ENCODE data around the gene TMEM60.
"Not testable (repeated sequence)": the region's sequence is repeated elsewhere in the genome, so short reads cannot be mapped to it uniquely, and the experiment has no call there.

TMEM60 gene, protein sequence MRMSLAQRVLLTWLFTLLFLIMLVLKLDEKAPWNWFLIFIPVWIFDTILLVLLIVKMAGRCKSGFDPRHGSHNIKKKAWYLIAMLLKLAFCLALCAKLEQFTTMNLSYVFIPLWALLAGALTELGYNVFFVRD

DNA sequence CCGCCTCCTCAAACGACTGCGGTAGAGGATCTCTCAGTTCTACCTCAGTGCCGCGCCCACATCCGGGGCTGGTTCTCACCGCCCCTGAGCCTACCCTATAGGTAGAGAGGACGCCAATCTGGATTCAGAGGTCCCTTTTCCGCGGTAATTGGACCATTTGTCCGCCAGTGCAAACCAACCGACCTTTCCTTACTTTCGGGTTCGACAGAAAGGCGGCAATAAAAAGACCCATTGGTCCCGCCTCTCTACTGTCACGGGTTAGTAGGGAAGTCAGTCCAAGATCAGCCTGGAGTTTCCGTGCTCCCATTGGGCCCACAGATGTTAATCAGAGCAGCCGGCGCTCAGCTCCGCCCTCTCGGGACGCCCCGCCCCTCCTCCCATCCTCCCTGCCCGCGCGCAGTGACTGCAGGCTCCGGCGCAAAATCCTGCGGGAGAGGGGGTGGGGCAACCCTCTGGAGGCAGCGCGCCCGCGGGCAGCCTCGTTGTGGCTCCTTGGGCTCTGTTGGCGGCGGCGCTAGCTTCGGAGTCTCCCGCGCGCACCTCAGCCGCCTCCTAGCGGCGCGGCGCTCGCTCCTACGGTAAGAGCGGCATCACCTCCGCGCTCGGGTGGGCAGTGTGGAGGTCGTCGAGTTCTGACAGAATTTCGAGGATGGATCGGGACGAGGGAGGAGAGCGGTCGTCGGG lies at the start of gene TMEM60, which contains the start of gene PHTF2:
Gene TMEM60, minus strand, starts transcription at position 41 of the 684 bp plus-strand sequence. CDS start 4,061 bp downstream, outside the sequence.
Gene PHTF2, plus strand, starts transcription at position 380 of the 684 bp plus-strand sequence.
- DNase-seq = peak; percentile 95

DNA sequence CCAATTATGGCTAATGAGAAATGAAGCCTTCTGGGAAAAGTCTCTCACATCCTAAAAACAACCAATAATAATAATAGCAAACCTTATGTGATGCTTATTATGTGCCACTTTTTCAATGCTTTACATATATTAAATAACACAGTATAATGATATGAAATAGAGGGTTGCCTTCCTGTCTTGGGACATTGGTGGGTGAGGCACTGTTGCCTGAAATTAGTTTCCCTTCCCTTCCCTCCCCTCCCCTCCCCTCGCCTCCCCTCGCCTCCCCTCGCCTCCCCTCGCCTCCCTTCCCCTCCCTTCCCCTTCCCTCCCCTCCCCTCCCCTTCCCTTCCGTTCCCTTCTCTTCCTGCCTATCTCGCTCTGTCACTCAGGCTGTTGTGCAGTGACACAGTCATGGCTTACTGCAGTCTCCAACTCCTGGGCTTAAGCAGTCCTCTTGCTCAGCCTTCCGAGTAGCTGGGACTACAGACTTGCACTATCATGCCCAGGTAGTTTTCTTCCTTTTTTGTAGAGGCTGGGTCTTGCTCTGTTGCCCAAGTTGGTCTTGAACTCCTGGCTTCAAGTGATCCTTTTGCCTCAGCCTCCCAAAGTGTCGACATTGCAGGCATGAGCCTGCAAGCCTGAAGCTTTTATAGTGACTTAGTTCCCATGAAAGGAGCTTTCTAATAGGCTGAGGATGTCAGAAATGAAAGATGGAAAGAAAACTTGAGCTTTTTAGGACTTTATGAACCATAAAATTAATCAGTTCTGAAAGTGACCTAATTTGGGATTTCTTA lies 48.3 kb upstream of the TMEM60 start:
- no peak for DNase-seq

DNA sequence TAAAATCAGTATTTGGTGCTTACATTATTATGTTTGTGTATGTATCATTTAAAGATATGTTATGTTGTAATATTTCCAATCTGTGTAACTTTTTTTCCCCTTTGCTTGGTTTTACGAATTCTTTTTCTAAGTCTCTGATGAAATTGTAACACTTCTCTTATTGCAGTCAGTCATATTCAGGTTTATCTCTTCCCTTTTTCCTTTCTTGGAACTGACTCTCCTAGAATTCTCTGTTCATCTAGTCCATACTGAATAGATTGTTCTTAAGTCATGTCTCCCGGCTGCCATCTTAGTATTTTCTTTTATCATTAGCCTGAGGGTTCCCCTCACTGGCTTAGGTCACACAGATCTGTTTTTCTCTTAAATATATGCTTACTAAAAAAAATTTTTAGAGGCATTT lies 45.0 kb upstream of the TMEM60 start:
- no peak for DNase-seq

DNA sequence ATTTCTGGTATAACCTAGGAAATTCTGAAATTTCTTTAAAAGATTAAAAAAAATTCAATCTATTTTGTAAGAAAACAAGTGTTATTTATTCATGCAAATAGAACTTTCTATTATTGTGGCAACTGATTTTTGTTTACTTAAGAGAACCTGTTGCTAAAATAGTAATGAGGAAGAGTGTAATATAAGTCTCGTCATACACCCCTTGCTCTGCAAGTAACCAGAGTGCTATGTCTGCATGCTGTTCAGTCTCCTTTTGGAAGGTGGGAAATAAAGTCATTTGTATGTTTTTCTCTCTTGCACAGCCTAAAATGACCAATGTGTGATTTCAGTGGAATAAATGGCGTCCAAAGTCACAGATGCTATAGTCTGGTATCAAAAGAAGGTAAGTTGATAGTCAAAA lies 41.7 kb upstream of the TMEM60 start:
- DNase-seq = no peak

DNA sequence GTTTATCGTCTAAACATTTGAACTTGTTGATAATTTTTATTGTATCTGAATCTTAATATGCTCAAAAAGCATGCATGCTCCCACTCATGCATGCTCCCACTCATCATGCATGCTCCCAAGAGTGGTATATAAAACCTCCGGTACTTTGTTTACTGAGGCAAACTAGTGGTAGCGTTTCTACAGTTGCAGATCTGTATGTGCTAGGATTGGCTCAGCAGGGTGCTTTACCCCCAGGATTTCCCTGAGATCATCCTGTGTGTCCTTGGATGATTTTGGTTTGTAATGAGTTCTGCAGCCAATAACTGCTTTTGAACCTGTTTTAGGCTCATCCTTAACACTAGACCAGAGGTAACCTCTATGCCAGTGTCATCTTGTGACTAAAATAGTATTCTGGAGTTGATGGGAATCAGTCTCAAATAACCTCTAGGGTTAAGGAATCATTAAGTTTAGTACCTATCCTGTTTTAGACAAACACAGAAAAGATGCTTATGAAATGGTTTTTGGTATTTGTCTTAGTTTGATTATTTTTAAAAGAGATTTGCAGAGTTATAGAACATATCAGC lies 40.8 kb upstream of the TMEM60 start:
- DNase-seq = no peak

DNA sequence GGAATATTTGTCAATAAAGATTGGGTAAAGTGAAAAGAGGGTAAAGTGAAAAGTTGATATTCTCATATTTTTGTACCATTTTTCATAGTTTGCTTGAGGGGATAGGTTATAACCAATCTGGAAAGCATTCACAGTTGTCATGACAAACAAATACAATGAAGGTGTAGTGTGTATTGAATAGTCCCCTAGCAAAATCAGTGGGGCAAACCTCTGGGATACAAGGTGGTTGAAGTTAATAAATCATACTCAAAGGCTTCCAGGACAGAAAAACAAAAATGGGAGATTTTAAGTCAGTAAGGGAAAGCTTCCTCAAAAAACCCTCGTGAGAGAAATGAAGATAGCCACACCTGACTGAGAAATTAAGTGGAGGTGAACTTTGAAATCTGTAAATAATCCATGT lies 39.7 kb upstream of the TMEM60 start:
- no peak for DNase-seq

DNA sequence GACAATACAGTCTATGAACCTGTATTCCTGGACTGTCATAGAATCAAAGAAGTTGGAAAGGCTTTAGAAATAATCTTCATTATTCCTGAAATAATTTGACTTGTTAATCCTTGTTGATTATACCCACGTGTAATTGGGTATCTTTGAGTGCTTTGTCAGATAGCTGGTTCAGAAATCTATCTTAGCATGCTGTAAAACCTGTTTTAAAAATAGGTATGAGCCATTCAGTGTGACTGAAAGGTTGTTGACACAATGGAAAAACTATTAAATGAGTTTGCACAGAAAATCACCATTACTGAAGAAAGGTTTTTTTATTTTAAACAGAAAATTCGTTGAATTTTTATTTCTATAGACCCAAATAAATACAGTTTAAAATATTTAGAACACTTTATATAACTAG lies 39.0 kb upstream of the TMEM60 start:
- DNase-seq = no peak

DNA sequence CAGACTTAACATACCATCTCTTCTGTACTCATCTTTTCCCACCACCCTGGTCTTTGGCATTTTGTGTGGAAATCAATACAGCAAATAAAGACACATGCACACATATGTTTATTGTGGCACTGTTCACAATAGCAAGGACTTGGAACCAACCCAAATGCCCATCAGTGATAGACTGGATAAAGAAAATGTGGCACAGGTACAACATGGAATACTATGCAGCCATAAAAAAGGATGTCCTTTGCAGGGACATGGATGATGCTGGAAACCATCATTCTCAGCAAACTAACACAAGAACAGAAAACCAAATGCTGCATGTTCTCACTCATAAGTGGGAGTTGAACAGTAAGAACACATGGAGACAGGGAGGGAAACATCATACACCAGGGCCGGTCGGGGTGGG lies 38.2 kb upstream of the TMEM60 start:
- not testable (repeated sequence) for DNase-seq

DNA sequence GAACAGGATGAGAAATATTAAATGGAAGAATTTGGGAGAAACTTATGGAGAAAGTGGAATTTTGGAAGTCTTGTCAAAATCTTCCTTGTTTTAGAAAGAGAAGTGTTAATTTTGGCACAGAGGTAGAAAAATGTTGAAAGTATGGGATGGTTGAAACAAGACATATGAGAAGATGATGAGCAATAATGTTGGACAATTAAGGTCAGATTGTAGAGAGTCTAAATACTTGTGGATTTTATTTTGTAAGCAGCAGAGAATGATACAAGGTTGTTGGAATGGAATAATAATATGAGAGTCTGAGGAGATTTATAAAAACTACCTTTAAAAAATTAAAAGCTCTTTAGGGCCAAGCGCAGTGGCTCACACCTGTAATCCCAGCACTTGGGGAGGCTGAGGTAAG lies 34.9 kb upstream of the TMEM60 start:
- no peak for DNase-seq

DNA sequence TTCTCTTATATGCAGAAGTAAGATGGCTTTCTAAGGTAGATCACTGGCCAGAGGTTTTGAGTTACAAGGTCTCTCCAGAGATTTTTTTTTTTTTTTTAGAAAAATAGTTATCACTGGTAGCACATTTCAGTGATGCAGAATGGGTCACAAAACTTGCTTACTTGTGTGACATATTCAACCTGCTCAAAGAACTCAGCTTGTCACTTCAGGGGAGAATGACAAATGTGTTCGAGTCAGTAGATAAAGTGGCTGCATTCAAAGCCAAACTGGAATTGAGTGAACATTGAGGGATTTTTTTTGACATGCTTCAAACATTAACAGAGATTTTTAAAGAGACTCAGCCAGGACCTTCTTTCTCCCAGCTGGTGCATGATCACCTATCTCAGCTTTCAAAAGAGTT lies 33.7 kb upstream of the TMEM60 start:
- no peak for DNase-seq

DNA sequence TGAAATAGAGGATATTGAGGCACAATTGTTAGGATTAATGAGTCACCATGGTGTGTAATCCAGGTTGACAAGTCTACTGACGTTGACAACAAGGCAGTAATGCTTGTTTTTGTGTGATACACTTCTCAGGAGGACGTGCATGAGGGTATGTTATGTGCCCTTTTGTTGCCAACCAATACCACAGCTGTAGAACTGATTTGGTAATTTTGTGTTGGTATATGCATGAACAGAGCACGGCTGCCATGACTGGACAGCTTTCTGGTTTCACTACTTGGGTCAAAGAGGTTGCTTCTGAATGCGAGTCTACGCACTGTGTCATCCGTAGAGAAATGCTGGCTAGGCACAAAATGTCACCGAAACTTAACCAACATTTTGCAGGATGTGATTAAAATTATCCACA lies 33.2 kb upstream of the TMEM60 start:
- DNase-seq = peak; percentile 60

DNA sequence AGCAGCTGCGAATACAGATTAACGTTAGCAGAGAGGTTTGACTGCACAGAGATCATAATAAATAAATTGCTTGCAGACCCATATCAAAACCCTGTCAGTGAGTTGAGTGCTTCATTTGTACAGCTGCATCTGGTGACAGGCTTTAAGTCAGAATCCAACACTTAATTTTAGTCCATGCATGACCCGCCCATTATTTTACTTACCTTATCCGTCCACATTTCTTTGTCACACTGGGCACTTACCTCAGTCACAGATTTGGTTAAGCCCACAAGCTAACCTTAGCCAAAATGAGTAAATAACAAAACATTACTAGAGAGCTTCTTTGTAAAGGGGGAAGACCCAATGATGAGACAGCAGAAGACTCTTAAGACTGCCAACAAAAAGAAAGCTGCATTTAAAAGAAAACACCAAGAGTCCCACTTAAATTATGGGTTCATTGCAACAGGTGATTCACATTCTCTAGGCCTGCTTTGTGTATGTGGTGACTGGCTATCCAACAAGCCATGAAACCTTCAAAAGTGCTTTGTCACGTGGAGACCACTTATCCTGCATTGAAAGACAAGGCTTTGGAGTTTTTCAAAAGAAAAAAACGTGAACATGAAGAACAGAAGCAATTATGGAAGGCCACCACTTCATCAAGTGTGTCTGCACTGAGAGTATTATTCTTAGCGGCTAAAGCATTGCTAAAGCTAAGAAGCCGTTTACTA lies 32.6 kb upstream of the TMEM60 start:
- no peak for DNase-seq

DNA sequence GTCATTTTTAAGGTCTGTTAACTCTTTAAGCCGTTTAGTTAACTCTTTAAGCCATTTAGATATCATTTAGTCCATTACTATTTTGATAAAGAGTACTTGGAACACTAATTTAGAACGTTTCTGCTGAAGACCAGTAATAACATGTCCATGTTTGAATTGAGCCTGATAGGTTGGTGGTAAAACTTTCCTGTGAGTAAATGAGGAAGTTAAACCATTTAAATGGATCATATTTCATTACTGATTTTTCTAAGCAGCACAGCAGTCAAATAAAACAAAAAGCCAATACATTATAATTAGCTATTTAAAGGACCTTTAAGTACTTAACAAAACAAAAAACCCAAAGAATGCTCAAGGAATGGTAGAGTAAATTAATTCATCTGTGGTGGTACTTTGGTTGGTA lies 29.8 kb upstream of the TMEM60 start:
- DNase-seq = no peak

DNA sequence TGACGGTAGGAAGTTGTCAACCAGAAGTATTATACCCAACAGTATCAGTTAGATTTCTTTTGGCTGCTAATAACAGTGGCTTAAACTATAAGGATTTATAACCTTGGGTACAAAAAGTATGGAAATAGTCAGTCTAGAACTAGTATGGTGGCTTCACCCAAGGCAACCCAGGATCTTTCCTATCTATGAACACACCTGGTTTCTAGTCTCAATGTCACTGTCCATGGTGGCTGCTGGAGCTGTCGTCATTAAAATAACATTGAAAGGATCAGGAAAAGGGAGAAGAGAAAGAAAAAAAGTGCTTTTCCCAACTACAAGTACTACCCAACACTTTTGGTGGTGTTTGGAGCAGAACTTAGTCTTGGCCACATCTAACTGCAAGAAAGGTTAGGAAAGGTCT lies 28.1 kb upstream of the TMEM60 start:
- no peak for DNase-seq

DNA sequence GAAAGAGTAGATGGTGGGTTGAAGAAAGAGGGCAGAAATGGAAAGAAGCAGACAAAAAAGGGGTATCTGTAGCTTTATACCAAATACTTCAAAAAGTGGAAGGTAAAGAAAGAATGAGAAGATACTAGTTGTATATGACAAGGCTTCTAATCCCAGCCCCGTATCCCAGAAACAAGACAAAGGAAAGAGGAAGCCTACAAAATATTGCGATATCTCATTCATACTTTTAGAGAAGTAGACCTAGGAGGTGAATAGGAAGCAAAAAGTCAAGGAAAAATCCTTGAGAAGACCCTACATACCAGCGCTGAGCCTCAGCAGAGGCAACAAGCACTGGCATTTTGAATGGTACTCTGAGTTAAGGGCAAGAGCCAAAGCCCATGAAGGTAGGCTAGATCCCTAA lies 26.9 kb upstream of the TMEM60 start:
- DNase-seq = no peak

DNA sequence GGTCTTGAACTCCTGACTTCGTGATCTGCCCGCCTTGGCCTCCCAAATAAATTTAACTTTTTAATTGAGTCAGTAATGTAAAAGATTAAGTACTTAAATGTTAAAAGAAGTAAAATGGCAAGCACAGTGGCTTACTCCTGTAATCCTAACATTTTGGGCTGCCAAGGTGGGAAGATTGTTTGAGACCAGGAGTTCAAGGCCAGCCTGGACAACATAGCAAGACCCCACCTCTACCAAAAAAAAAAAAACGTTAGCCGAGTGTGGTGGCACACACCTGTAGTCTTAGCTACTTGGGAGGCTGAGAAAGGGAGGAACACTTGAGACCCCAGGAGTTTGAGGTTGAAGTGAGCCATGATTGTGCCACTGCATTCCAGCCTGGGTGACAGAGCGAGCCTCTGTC lies 26.4 kb upstream of the TMEM60 start:
- DNase-seq = no peak

DNA sequence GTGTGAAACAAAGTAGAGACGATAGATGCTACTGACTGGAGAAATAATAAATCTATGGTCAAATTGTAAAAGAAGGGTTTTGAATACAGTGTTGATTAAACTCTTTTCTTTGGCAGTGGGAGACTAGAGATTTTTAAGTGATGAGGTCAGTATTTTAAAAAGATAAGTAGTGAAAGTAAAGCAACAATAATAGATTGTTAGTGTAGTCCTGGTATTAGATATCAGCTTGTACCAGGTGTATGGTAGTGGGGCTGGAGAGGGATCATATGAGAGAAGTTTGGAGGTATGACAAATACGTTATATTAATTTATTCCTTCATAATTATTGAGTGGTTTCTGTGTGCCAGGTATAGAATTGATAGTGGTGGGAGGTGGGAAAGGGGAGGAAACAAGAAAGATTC lies 25.6 kb upstream of the TMEM60 start:
- DNase-seq = no peak

DNA sequence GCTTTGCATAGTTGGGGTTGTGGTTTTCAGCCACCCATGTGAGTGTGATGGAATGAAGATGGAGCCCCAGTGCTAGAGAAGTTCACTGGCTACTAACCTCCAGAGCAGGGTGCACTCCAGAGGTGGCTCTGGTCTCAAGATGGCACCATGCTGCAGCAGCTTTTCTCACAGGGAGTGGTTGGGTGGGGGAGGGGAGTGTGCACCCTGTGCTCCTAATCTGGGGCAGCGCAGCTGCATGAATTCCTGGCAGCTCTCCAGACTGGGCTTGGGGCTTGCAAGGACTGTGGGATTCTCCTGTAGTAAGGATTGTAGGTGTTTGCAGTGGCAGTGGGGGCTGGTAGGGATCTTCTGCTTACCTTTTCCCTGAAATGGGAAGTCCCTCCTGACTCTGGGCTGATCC lies 24.0 kb upstream of the TMEM60 start:
- DNase-seq = no peak

DNA sequence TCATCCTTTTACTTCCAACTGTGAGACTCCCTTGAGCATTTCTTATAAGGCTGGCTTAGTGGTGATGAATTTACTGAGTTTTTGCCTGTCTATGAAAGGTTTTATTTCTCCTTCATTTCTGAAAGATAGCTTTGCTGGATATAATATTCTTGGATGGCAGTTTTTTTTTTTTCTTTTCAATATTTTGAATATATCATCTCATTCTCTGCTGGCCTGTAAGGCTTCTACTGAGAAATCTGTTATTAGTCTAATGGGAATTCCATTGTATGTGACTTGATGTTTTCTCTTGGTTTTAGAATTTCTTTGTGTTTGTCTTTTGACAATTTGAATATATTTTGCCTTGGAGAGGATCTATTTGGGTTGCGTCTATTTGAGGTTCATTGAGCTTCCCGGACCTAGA lies 22.7 kb upstream of the TMEM60 start:
- no peak for DNase-seq

DNA sequence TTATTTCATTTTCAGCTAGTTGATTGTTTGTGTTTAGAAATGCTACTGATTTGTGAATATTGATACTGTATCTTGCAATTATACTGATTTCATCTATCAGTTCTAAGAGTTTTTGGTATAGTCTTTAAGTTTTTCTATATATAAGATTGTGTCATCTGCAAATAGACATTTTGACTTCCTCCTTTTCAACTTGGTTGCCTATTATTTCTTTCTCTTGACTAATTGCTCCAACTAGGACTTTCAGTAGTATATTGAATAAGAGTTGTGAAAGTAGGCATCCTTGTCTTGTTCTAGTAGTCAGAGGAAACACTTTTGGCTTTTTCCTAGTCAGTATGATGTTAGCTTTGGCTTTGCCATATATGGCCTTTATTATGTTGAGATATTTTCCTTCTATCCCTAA lies 20.8 kb upstream of the TMEM60 start:
- DNase-seq = no peak

DNA sequence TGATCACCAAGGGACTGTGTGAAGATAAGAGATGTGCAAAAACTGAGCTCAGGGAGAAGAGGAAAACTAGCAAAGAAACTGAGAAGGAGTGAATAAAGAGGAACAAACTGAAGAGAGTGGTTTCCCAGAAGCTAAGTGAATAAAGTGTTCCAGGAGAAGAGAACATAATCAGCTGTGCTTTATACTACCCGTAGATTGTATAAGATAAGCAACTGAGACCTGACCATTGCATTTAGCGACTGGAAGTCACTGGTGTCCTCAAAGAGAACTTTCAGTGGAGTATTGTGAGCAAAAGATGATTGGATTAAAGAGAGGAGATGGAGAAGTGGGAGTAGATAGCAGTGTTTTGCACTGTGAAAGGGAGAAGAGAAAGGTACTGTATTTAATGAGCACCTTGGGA lies 14.9 kb upstream of the TMEM60 start:
- no peak for DNase-seq

DNA sequence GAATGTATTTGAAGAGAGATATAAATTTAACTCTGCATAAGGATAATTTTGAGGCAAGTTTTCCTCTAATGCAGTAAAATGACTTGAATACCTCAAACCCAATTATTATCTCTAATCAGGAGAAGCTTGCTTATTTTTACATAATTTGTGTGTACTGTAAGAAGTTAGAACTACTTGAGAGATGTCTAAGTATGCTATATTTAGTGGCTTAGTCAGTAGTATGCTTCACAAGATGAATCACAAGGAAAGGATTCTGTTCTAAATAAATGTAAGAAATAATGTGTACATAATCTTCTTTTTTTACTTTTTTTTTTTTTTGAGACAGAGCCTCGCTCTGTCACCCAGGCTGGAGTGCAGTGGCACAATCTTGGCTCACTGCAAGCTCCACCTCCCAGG lies 14.1 kb upstream of the TMEM60 start:
- DNase-seq = no peak

Measured in activated naive CD4-positive, alpha-beta T cell treated with Interleukin-2 at 50 U/mL for 16 hours (primary cell).